GM12892 (cell line): ENCODE measurements around the gene EPHB6.

Experiments
- POLR2A ChIP-seq: IDR thresholded peaks from 2 replicates; pipeline ENCODE4 v1.6.1; 2011; ENCODE audit warnings: low read depth, low read length, control low read depth
- TAF1 ChIP-seq: IDR thresholded peaks from 2 replicates; pipeline ENCODE4 v1.6.1; 2011; ENCODE audit warnings: low read depth, mild to moderate bottlenecking, control low read depth, low read length, borderline replicate concordance

- TF ChIP-seq TAF1 = no peak
- TF ChIP-seq POLR2A = no peak
Observed at GRCh38 chr7:142887282-142888015, 32.6 kb downstream of the EPHB6 start.
